IMR-90 (cell line): ENCODE measurements around the gene FBLN1. TPM values are rescaled to one million over a fixed set of nuclear protein-coding genes. Genes with fewer than 3 reads are reported as not detected.

ENCODE experiments used
- ATAC-seq: fragments of 200-7000 bp; cut with Tn5 transposase; 2 replicates; pipeline ENCODE4 v1.9.1; 2020; ENCODE audit warnings: low read depth, mild to moderate bottlenecking, moderate library complexity
- BruUV-seq: library from RNA; stranded (reverse); fragments of 400-500 nt; replicated peaks from 2 replicates; lab custom pipeline; 2021; lab: Mats Ljungman, UMichigan
- CTCF ChIA-PET: fragments of 300-600 bp; formaldehyde crosslinking; extraction: SDS; loops from one replicate; lab custom pipeline; 2021; ENCODE audit warnings: antibody characterized with exemption; lab: Yijun Ruan, JAX
- POLR2A ChIA-PET: fragments of 300-600 bp; sonication (Branson Sonifier 250); formaldehyde crosslinking; loops from one replicate; lab custom pipeline; 2022; ENCODE audit warnings: antibody characterized with exemption; ENCODE audit not compliant: unreplicated experiment; lab: Charles Lee
- DNase-seq: peaks from one replicate; pipeline ENCODE4 v3.0.0; 2013
- H2AFZ ChIP-seq: replicated peaks from 2 replicates; pipeline ENCODE3; 2013; ENCODE audit warnings: low read length, mild to moderate bottlenecking; ENCODE audit not compliant: poor library complexity
- H2AK5ac ChIP-seq: 2 replicates; pipeline ENCODE4 v1.6.1; 2013; ENCODE audit warnings: low read depth, low read length, inconsistent platforms
- H2AK9ac ChIP-seq: replicated peaks from 2 replicates; pipeline ENCODE3; 2013; ENCODE audit warnings: mild to moderate bottlenecking, low read depth, low read length, moderate library complexity; ENCODE audit not compliant: poor library complexity
- H2BK120ac ChIP-seq: 2 replicates; pipeline ENCODE4 v1.6.1; 2013; ENCODE audit warnings: low read depth, low read length, inconsistent platforms
- H2BK15ac ChIP-seq: 3 replicates; pipeline ENCODE4 v1.6.1; 2013; ENCODE audit warnings: low read depth, low read length, inconsistent platforms
- H2BK20ac ChIP-seq: 2 replicates; pipeline ENCODE4 v1.6.1; 2013; ENCODE audit warnings: low read depth, mild to moderate bottlenecking, inconsistent platforms, low read length, moderate library complexity
- H2BK5ac ChIP-seq: 2 replicates; pipeline ENCODE4 v1.6.1; 2013; ENCODE audit warnings: mild to moderate bottlenecking, low read depth, low read length, inconsistent platforms; ENCODE audit not compliant: poor library complexity, severe bottlenecking
- H3K14ac ChIP-seq: replicated peaks from 2 replicates; pipeline ENCODE4 v1.6.1; 2013; ENCODE audit warnings: low read depth, low read length, inconsistent platforms
- H3K18ac ChIP-seq: 2 replicates; pipeline ENCODE4 v1.6.1; 2013; ENCODE audit warnings: low read depth, low read length, control low read depth
- H3K23ac ChIP-seq: 2 replicates; pipeline ENCODE4 v1.6.1; 2013; ENCODE audit warnings: low read depth, low read length, inconsistent platforms
- H3K27ac ChIP-seq: 2 replicates; pipeline ENCODE4 v1.5.1; 2013; ENCODE audit warnings: mild to moderate bottlenecking, control low read depth, low read length; ENCODE audit not compliant: insufficient read depth
- H3K27me3 ChIP-seq: 2 replicates; pipeline ENCODE4 v1.6.1; 2013; ENCODE audit warnings: low read length; ENCODE audit not compliant: control insufficient read depth, insufficient read depth
- H3K36me3 ChIP-seq: 2 replicates; pipeline ENCODE4 v1.6.1; 2013; ENCODE audit warnings: low read length, mixed read lengths; ENCODE audit not compliant: control insufficient read depth, insufficient read depth
- H3K4ac ChIP-seq: 2 replicates; pipeline ENCODE4 v1.6.1; 2013; ENCODE audit warnings: low read depth, low read length, inconsistent platforms
- H3K4me1 ChIP-seq: 2 replicates; pipeline ENCODE4 v1.6.1; 2013; ENCODE audit warnings: low read length, mixed read lengths; ENCODE audit not compliant: control insufficient read depth, insufficient read depth
- H3K4me2 ChIP-seq: 2 replicates; pipeline ENCODE4 v1.6.1; 2013; ENCODE audit warnings: low read depth, mild to moderate bottlenecking, control low read depth, low read length, moderate library complexity
- H3K4me3 ChIP-seq: 2 replicates; pipeline ENCODE4 v1.5.1; 2013; ENCODE audit warnings: low read depth, mild to moderate bottlenecking, control low read depth, low read length, moderate library complexity; ENCODE audit not compliant: insufficient read depth
- H3K56ac ChIP-seq: 2 replicates; pipeline ENCODE4 v1.6.1; 2013; ENCODE audit warnings: low read length, inconsistent platforms; ENCODE audit not compliant: insufficient read depth; ENCODE audit errors: extremely low read depth
- H3K79me1 ChIP-seq, 2 experiments: 2 replicates each; pipeline ENCODE4 v1.6.1; 2013; ENCODE audit warnings: low read length in 2 of 2, inconsistent platforms in 1 of 2, low read depth in 1 of 2
- H3K9ac ChIP-seq: 2 replicates; pipeline ENCODE4 v1.6.1; 2013; ENCODE audit warnings: low read depth, low read length, control low read depth
- H3K9me1 ChIP-seq: 2 replicates; pipeline ENCODE4 v1.6.1; 2013; ENCODE audit warnings: low read length, inconsistent platforms; ENCODE audit not compliant: insufficient read depth
- H3K9me3 ChIP-seq: 2 replicates; pipeline ENCODE4 v1.6.1; 2013; ENCODE audit warnings: low read length; ENCODE audit not compliant: control insufficient read depth, insufficient read depth
- H4K20me1 ChIP-seq: 2 replicates; pipeline ENCODE4 v1.6.1; 2013; ENCODE audit warnings: low read length, inconsistent platforms; ENCODE audit not compliant: insufficient read depth
- H4K5ac ChIP-seq: 2 replicates; pipeline ENCODE4 v1.6.1; 2013; ENCODE audit warnings: mild to moderate bottlenecking, low read depth, low read length, control low read depth
- H4K8ac ChIP-seq, 2 experiments: 2 replicates each; pipeline ENCODE4 v1.6.1; 2013; ENCODE audit warnings: low read depth in 2 of 2, low read length in 2 of 2, control low read depth in 1 of 2, inconsistent platforms in 1 of 2
- H4K91ac ChIP-seq: 2 replicates; pipeline ENCODE4 v1.6.1; 2013; ENCODE audit warnings: low read depth, low read length, inconsistent platforms; ENCODE audit not compliant: insufficient read depth
- CEBPB ChIP-seq: IDR thresholded peaks from 2 replicates; pipeline ENCODE4 v1.6.1; 2012; ENCODE audit warnings: low read depth, low read length, improper control_type of control experiment
- ELK1 ChIP-seq: fragments of 150-350 bp; IDR thresholded peaks from 2 replicates; pipeline ENCODE4 v1.6.1; 2016; ENCODE audit warnings: low read depth, mild to moderate bottlenecking, low read length, moderate library complexity, borderline replicate concordance
- FOS ChIP-seq: fragments of 150-350 bp; IDR thresholded peaks from 2 replicates; pipeline ENCODE4 v1.6.1; 2016; ENCODE audit warnings: low read depth, low read length
- MAFK ChIP-seq: IDR thresholded peaks from 2 replicates; pipeline ENCODE4 v1.6.1; 2012; ENCODE audit warnings: low read depth, low read length, improper control_type of control experiment
- MAZ ChIP-seq: IDR thresholded peaks from 2 replicates; pipeline ENCODE4 v1.6.1; 2012; ENCODE audit warnings: low read depth, mild to moderate bottlenecking, low read length, improper control_type of control experiment, moderate library complexity, borderline replicate concordance
- NFE2L2 ChIP-seq: fragments of 150-350 bp; IDR thresholded peaks from 2 replicates; pipeline ENCODE4 v1.6.1; 2016; ENCODE audit warnings: low read depth, mild to moderate bottlenecking, low read length
- USF2 ChIP-seq: fragments of 150-350 bp; IDR thresholded peaks from 2 replicates; pipeline ENCODE4 v1.6.1; 2017; ENCODE audit warnings: mild to moderate bottlenecking, antibody characterized with exemption, low read length, low read depth
- WGBS, 2 experiments: methylation state at CpG; one replicate each; pipeline versions ENCODE4 v1.1.5 to v1.1.7; 2013; ENCODE audit warnings: missing lambda C conversion rate in 2 of 2; ENCODE audit not compliant: insufficient read length in 1 of 2; ENCODE audit errors: extremely low coverage in 2 of 2; 5-methylcytosine and 5-hydroxymethylcytosine counted together
- dilution Hi-C: fragments of 300-500 bp; cut with HindIII; formaldehyde crosslinking; loops from one replicate; pipeline ENCODE4 v1.14.3; 2018; ENCODE audit warnings: low sequenced_read_pairs; ENCODE audit not compliant: unreplicated experiment
- in situ Hi-C: fragments of 300-500 bp; cut with MboI; formaldehyde crosslinking; loops from 3 replicates; pipeline ENCODE4 v1.14.3; 2019; ENCODE audit warnings: low sequenced_read_pairs, inconsistent platforms, mixed read lengths
- intact Hi-C: fragments of 100-400 bp; cut with micrococcal nuclease; formaldehyde crosslinking; loops from 2 replicates; pipeline ENCODE4 v1.10.0; 2022
- polyA plus RNA-seq, 3 experiments: library from polyadenylated mRNA; depleted of rRNA; stranded (reverse); fragments of >200 nt; gene quantifications; 2 replicates each; pipeline ENCODE4 v1.2.3, GENCODE V29; 2012; ENCODE audit warnings: low replicate concordance in 1 of 3
- total RNA-seq: library from RNA; depleted of rRNA; stranded (reverse); fragments of >200 nt; gene quantifications from 2 replicates; pipeline ENCODE4 v1.2.3, GENCODE V29; 2012

The FBLN1 gene
- total and polyA plus RNA-seq, 2 of the 4 experiments (the other 2 are of a cell fraction) = 11.3 to 87.9 TPM

- H3K4ac ChIP-seq = no peak overlapping the region
- in situ Hi-C loops = no loop called here
- no peaks in the 10 kb centered on the region for H3K79me1 ChIP-seq
- POLR2A ChIA-PET = interaction anchor here (0.6 kb wide), 1 partner anchor 76 kb away, joined by 3 read pairs; no protein-coding TSS in a partner anchor
- no peaks in the 10 kb centered on the region for H3K36me3 ChIP-seq
- H3K27ac ChIP-seq = no peak overlapping the region
- no peaks in the 10 kb centered on the region for H3K9me3 ChIP-seq
- no peak overlapping the region for H3K4me3 ChIP-seq
- H2AK9ac ChIP-seq = no peak overlapping the region
- H3K4me1 ChIP-seq = no peaks in the 10 kb centered on the region
- no peak overlapping the region for H3K18ac ChIP-seq
- H3K9me1 ChIP-seq = 0 out of 2 replicates have a peak, but pooled peaks cover 5% of the 10 kb centered on the region
- H2AK5ac ChIP-seq = no peak overlapping the region
- no peak overlapping the region for H2BK5ac ChIP-seq
- CTCF ChIA-PET = no interaction called here
- H4K20me1 ChIP-seq = no peaks in the 10 kb centered on the region
- H2AFZ ChIP-seq = peak overlapping the region; percentile 68
- WGBS, 2 experiments = 82% methylated on average over 15 of the region's 21 CpGs; no CpG with 5 or more reads in 1 of the 2 experiments
- H2BK120ac ChIP-seq = 0 out of 2 replicates have a peak overlapping the region, but pooled peaks have one; percentile 7
- dilution Hi-C loops = no loop called here
- H4K91ac ChIP-seq = no peak overlapping the region
- 0 out of 2 replicates have a peak overlapping the region, but pooled peaks have one; percentile 58 for H3K14ac ChIP-seq
- no peak overlapping the region for H4K8ac ChIP-seq
- no peak overlapping the region for H2BK15ac ChIP-seq
- no peak overlapping the region for H4K5ac ChIP-seq
- no peak overlapping the region for H3K56ac ChIP-seq
- H3K23ac ChIP-seq = no peak overlapping the region
- TF ChIP-seq FOS (no peak), ELK1 (no peak), MAZ (no peak), USF2 (no peak), MAFK (no peak), NFE2L2 (peak; percentile 56; the same call in 1 of the 2 replicates), CEBPB (peak; percentile 59)
- DNase-seq (no peak), ATAC-seq (peak; percentile 24)
- intact Hi-C loops = no loop called here
- no peak overlapping the region for H3K9ac ChIP-seq
- BruUV-seq = no TSS peak
- H2BK20ac ChIP-seq = 0 out of 2 replicates have a peak overlapping the region, but pooled peaks have one; percentile 26
- H3K27me3 ChIP-seq = peaks cover 41% of the 10 kb centered on the region
- no peak overlapping the region for H3K4me2 ChIP-seq
Measured at GRCh38 chr22:45638834-45639746, 136.4 kb downstream of the FBLN1 start.
